ENCODE results near the gene PTTG1IP.
A peak's percentile ranks its signal among the peaks of the same experiment; 100 is the strongest.

Gene PTTG1IP

DNA sequence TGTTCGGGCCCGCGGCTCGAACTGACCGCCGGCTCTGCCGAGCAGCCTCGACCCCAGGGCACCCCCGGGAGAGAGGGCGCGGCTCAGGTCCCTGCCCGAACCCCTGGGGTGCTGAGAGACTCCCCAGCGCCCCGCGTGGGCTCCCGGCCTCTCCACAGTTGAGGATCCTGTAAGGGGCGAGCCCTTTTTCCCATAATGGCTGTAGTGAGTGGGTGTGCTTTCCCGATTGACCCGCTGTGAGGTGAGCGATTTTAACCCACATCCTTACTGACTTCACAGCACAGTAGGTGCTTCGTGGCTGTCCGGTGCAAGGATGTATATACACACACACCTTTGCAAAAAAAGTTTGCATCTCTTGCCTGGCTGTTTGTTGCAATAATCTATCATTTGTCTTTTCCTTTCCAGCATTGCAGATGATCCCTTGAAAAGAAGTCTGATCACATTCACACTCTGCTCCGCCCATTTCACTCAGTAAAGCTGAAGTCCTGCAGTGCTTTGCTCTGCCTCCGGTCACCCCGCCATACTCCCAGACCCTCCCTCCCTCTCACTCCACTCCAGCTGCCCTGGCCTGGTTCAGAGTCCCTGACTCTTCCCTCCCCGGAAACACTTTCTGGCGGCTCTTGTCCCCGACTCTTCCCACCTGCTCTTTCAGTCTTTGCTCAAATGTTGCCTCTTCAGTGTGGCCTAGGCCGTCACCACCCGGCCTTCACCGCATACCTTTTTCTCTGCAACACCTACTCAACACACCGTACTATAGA is 70.9 kb downstream of the PTTG1IP start:
- H3K9ac ChIP-seq (ENCODE audit: low read depth, low read length), result peak overlapping the region; percentile 93
- H3K36me3 ChIP-seq (ENCODE audit: insufficient read depth, low read length), result peaks cover 20% of the 10 kb centered on the region
- H3K4me1 ChIP-seq (ENCODE audit: insufficient read depth, low read length), result peaks cover 17% of the 10 kb centered on the region
- H3K9me3 ChIP-seq (ENCODE audit: control insufficient read depth, insufficient read depth, low read length), result no peaks in the 10 kb centered on the region

DNA sequence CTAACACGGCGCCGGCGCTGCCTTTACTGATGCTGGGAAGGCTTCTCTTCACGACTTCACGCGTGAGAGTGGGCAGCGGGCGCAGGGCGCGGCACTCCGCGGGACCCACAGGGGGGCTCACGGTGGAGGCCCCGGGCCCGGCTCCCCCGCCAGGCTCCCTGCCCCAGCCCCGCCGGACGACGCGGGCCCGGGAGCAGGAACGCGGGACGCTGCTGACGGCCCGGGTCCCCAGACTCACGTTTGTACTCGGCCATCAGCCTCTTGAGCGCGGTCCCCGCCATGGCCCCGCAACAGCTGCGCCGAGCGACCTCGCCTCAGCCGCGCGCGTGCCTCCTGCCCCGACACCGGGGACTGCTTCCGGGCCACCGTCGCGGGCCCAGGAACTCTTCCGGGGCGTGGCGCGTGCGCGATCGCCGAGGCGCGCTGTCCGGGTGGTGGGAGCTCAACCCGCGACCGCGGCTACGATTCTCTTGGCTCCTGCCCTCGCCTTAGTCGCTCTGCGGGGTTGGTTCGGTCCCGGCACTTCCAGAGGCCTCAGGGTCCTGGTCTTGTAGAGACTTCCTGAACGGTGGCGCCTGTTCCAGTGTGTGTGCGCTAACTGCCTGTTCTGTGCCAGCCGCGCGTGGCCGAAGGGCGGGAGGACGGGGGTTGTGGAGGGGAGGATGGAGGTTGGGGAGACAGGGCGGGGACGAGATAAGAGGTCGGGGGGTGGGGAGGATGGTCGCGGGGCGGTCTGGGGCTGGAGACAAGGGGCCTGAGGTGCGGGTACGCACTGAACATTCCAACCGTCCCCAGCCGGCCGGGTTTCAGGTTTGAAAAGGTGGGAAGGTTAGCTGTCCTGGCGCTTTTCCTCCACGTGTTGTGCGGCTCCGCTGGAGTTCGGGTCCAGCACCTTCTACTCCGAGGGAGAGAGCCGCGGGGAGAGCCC is 71.8 kb downstream of the PTTG1IP start, which contains the start of gene UBE2G2:
Gene UBE2G2, minus strand, starts transcription at position 353 of the 928 bp plus-strand sequence. Its CDS starts 72 bp downstream, at position 281.
- H3K4me1 ChIP-seq (ENCODE audit: insufficient read depth, low read length), result peaks cover 17% of the 10 kb centered on the region
- H3K9ac ChIP-seq (ENCODE audit: low read depth, low read length), result peak within 1 kb of the TSS; percentile 93
- H3K9me3 ChIP-seq (ENCODE audit: control insufficient read depth, insufficient read depth, low read length), result no peaks in the 10 kb centered on the region
- peaks cover 22% of the 10 kb centered on the region for H3K36me3 ChIP-seq (ENCODE audit: insufficient read depth, low read length)

- H3K36me3 ChIP-seq (ENCODE audit: insufficient read depth, low read length), result peaks cover 25% of the 10 kb centered on the region
- H3K9me3 ChIP-seq (ENCODE audit: control insufficient read depth, insufficient read depth, low read length), result no peaks in the 10 kb centered on the region
- H3K4me1 ChIP-seq (ENCODE audit: insufficient read depth, low read length), result peaks cover 17% of the 10 kb centered on the region
- peak overlapping the region; percentile 93 for H3K9ac ChIP-seq (ENCODE audit: low read depth, low read length)
These were observed 72.5 kb downstream of the PTTG1IP start for GRCh38 chr21:44800971-44801467.

DNA sequence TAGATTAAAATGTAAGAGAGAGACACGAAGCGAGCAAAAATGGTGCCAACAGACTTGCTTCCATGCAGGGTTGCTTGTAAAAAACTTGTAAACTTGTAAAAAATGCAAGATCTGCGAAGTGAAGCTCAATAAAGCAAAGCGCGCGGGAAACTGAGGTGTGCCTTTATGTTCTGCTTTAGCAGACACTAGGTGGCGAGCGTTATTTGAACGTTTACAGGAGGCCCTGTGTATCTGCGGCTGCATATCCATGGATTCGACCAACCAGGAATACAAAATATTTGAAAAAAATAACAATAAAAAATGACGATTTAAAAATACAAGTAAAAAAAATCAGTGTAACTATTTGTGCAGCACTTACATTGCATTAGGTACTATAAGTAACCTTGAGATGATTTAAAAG is 73.4 kb downstream of the PTTG1IP start:
- Histone ChIP-seq H3K36me3 (ENCODE audit: insufficient read depth, low read length) (peaks cover 25% of the 10 kb centered on the region), H3K9me3 (ENCODE audit: control insufficient read depth, insufficient read depth, low read length) (no peaks in the 10 kb centered on the region), H3K9ac (ENCODE audit: low read depth, low read length) (no peak overlapping the region; the same call in 1 of the 2 replicates), H3K4me1 (ENCODE audit: insufficient read depth, low read length) (peaks cover 17% of the 10 kb centered on the region)

- Histone ChIP-seq H3K36me3 (ENCODE audit: insufficient read depth, low read length) (peaks cover 25% of the 10 kb centered on the region), H3K9ac (ENCODE audit: low read depth, low read length) (no peak overlapping the region), H3K4me1 (ENCODE audit: insufficient read depth, low read length) (peaks cover 17% of the 10 kb centered on the region), H3K9me3 (ENCODE audit: control insufficient read depth, insufficient read depth, low read length) (no peaks in the 10 kb centered on the region)
These were observed 73.8 kb downstream of the PTTG1IP start for GRCh38 chr21:44799646-44800045.

Measured in ES-I3 (cell line).